Right lobe of liver (tissue), 4 donors: Measurements from ENCODE around the gene DNAJC13.

Experiments
- CTCF ChIP-seq, 4 donors: fragments of 200-600 bp in 3 of 4; fragments of 450-650 bp in 1 of 4; IDR thresholded peaks; one replicate each; pipeline versions ENCODE4 v1.5.1 to v1.8.0; 2016 to 2022; ENCODE audit warnings: antibody characterized with exemption in 4 of 4, mild to moderate bottlenecking in 2 of 4
- POLR2A ChIP-seq: fragments of 450-650 bp; IDR thresholded peaks from one replicate; pipeline ENCODE4 v1.6.1; 2017; ENCODE audit warnings: antibody characterized with exemption, mild to moderate bottlenecking
- donor health status: DM: no; HTN: no; CAD: no.
- donor health status: DM: no; HTN: no; CAD: no.
- donor health status: DM: no; HTN: yes; CAD: no.

- TF ChIP-seq POLR2A = no peak
- no peak for TF ChIP-seq CTCF (IDR thresholded peaks at IDR 0.05)
Measured at GRCh38 chr3:132421832-132422231, 4.5 kb downstream of the DNAJC13 start.
